K562 (cell line): ENCODE data around the gene PAQR7. TPM values are rescaled to one million over a fixed set of nuclear protein-coding genes. Genes with fewer than 3 reads are reported as not detected.
A peak's percentile ranks its signal among the peaks of the same experiment; 100 is the strongest.

Experiments
- ATF6 ChIP-seq: sonication (generic); formaldehyde crosslinking; IDR thresholded peaks from 2 replicates; pipeline ENCODE4 v1.4.0; 2020; ENCODE audit warnings: mild to moderate bottlenecking, missing genetic modification reagents
- CBX1 ChIP-seq: sonication (generic); IDR thresholded peaks from 2 replicates; pipeline ENCODE4 v1.6.1; 2016; ENCODE audit warnings: antibody characterized with exemption, low read depth, mild to moderate bottlenecking
- E2F1 ChIP-seq: sonication (generic); formaldehyde crosslinking; IDR thresholded peaks from 2 replicates; pipeline ENCODE4 v1.8.1; 2023; ENCODE audit warnings: mild to moderate bottlenecking, missing genetic modification reagents, moderate library complexity
- ERF ChIP-seq: fragments of 450-650 bp; formaldehyde crosslinking; IDR thresholded peaks from 2 replicates; pipeline ENCODE4 v1.4.0; 2020; ENCODE audit warnings: mild to moderate bottlenecking, mixed read lengths
- KDM5B ChIP-seq: fragments of 200-600 bp; sonication (generic); IDR thresholded peaks from 2 replicates; pipeline ENCODE4 v1.6.1; 2012; ENCODE audit warnings: low read depth, mild to moderate bottlenecking, moderate library complexity, low read length, control low read depth, inconsistent platforms; ENCODE audit not compliant: insufficient replicate concordance
- RAD51 ChIP-seq: fragments of 450-650 bp; IDR thresholded peaks from 2 replicates; pipeline ENCODE4 v1.7.1; 2016; ENCODE audit warnings: low read depth, mild to moderate bottlenecking, borderline replicate concordance
- RREB1 ChIP-seq: fragments of 250-450 bp; sonication (Bioruptor Pico); IDR thresholded peaks from 2 replicates; pipeline ENCODE4 v1.4.0; 2020
- TBL1XR1 ChIP-seq, 2 experiments: IDR thresholded peaks; 2 replicates each; pipeline ENCODE4 v1.6.1; 2012; ENCODE audit warnings: improper control_type of control experiment in 2 of 2, low read length in 2 of 2, mild to moderate bottlenecking in 1 of 2
- ZBTB9 ChIP-seq: fragments of 450-650 bp; formaldehyde crosslinking; IDR thresholded peaks from 2 replicates; pipeline ENCODE4 v1.4.0; 2020; ENCODE audit warnings: mild to moderate bottlenecking, moderate library complexity
- ZFP91 ChIP-seq: sonication (generic); formaldehyde crosslinking; IDR thresholded peaks from 2 replicates; pipeline ENCODE4 v1.8.0; 2022; ENCODE audit warnings: mild to moderate bottlenecking, missing genetic modification reagents
- ZNF311 ChIP-seq: fragments of 250-450 bp; sonication (Bioruptor Pico); IDR thresholded peaks from 2 replicates; pipeline ENCODE4 v1.4.0; 2020; ENCODE audit warnings: mild to moderate bottlenecking, moderate library complexity
- ZNF324 ChIP-seq: fragments of 250-450 bp; sonication (Bioruptor Pico); IDR thresholded peaks from 2 replicates; pipeline ENCODE4 v1.4.0; 2020; ENCODE audit warnings: mild to moderate bottlenecking
- ZNF41 ChIP-seq: fragments of 250-450 bp; sonication (Bioruptor Pico); conservative IDR thresholded peaks from 2 replicates; pipeline ENCODE4 v1.4.0; 2020; ENCODE audit warnings: mild to moderate bottlenecking
- ZNF644 ChIP-seq: fragments of 200-800 bp; sonication (Bioruptor generic); IDR thresholded peaks from 2 replicates; pipeline ENCODE4 v1.6.1; 2016; ENCODE audit warnings: low read depth, missing genetic modification characterization, missing compliant biosample characterization
- polyA plus RNA-seq, 8 experiments: library from polyadenylated mRNA; depleted of rRNA in 4 of 8; stranded (reverse) in 5 of 8; unstranded in 3 of 8; fragments of >200 nt; fragmentation: Nextera tagmentation in 2 of 8; fragmentation: Illumina TruSeq in 1 of 8; extraction: Ambion mirVana in 2 of 8; extraction: Trizol in 1 of 8; gene quantifications; 2 replicates each; pipeline versions ENCODE4 v1.2.1 to v1.2.3, GENCODE V29; 2011 to 2014; ENCODE audit warnings: inconsistent platforms in 1 of 8, missing spikeins in 1 of 8
- total RNA-seq, 7 experiments: library from RNA; depleted of rRNA in 6 of 7; stranded (reverse); fragments of >200 nt in 6 of 7; fragmentation: Illumina TruSeq in 2 of 7; extraction: Trizol in 2 of 7; gene quantifications; 2 replicates each; pipeline versions ENCODE4 v1.2.1 to v1.2.3, GENCODE V29; 2011 to 2021; ENCODE audit warnings: low replicate concordance in 1 of 7

Gene PAQR7
- total and polyA plus RNA-seq, 9 of the 15 experiments (the other 6 are each of a cell fraction or from before 2014, with no cell fraction given) = 1.1 to 5.2 (median 2.6) TPM

- TF ChIP-seq E2F1 (peak; percentile 92), ZNF311 (no peak), RAD51 (no peak), ZBTB9 (CRISPR knock-in tag) (no peak; the same call in 1 of the 2 replicates), ZNF324 (CRISPR knock-in tag) (no peak), ZNF41 (CRISPR knock-in tag) (no peak), ZNF644 (tag) (peak; percentile 35; the same call in 1 of the 2 replicates), TBL1XR1 (IDR thresholded peaks at IDR 0.05; ENCODE audit: low read length in 2 of 2) (no peak), KDM5B (peak; percentile 97), ERF (peak; percentile 68; the same call in 1 of the 2 replicates), ATF6 (CRISPR knock-in tag) (peak; percentile 94; the same call in 1 of the 2 replicates), RREB1 (CRISPR knock-in tag) (no peak), ZFP91 (CRISPR knock-in tag) (peak; percentile 66; the same call in 1 of the 2 replicates), CBX1 (peak; percentile 91)
Measured at GRCh38 chr1:25858906-25859789, 16.4 kb downstream of the PAQR7 start, which contains the start of gene AUNIP (continued).
